HepG2 (cell line): ENCODE measurements around the gene TOM1L1. TPM values are rescaled to one million over a fixed set of nuclear protein-coding genes. Genes with fewer than 3 reads are reported as not detected.

ENCODE experiments used
- ARHGAP35 ChIP-seq: sonication (generic); formaldehyde crosslinking; IDR thresholded peaks from 2 replicates; pipeline ENCODE4 v1.9.0; 2022; ENCODE audit warnings: mild to moderate bottlenecking, inconsistent platforms, moderate library complexity, missing genetic modification reagents, borderline replicate concordance
- CTCF ChIP-seq: sonication (generic); formaldehyde crosslinking; IDR thresholded peaks from 2 replicates; pipeline ENCODE4 v1.5.0; 2020; ENCODE audit warnings: mild to moderate bottlenecking, missing genetic modification reagents, moderate library complexity
- KAT7 ChIP-seq: IDR thresholded peaks from 2 replicates; pipeline ENCODE4 v1.6.1; 2018; ENCODE audit warnings: borderline replicate concordance, missing compliant biosample characterization
- KDM1A ChIP-seq: IDR thresholded peaks from 2 replicates; pipeline ENCODE4 v1.6.1; 2016; ENCODE audit warnings: missing compliant biosample characterization
- MXI1 ChIP-seq: IDR thresholded peaks from 3 replicates; pipeline ENCODE4 v1.6.1; 2012; ENCODE audit warnings: low read depth, low read length, inconsistent platforms, borderline replicate concordance
- SOX6 ChIP-seq, 2 experiments: fragments of 450-650 bp in 1 of 2; sonication (generic) in 1 of 2; formaldehyde crosslinking in 1 of 2; IDR thresholded peaks; 2 replicates each; pipeline versions ENCODE4 v1.4.0 to v1.6.1; 2017 to 2020; ENCODE audit warnings: antibody characterized with exemption in 1 of 2, mild to moderate bottlenecking in 1 of 2, missing genetic modification reagents in 1 of 2
- SP4 ChIP-seq: sonication (generic); formaldehyde crosslinking; IDR thresholded peaks from 2 replicates; pipeline ENCODE4 v1.8.1; 2023; ENCODE audit warnings: mild to moderate bottlenecking, missing genetic modification reagents
- TCF7 ChIP-seq: sonication (generic); IDR thresholded peaks from 2 replicates; pipeline ENCODE4 v1.6.1; 2016; ENCODE audit warnings: antibody characterized with exemption, low read depth
- U2AF1 ChIP-seq: fragments of 200-400 bp; formaldehyde crosslinking; optimal IDR thresholded peaks from 2 replicates; pipeline ENCODE3; 2017; ENCODE audit warnings: mild to moderate bottlenecking, low read depth, low read length
- ZBTB8A ChIP-seq: sonication (generic); formaldehyde crosslinking; IDR thresholded peaks from 2 replicates; pipeline ENCODE4 v1.4.0; 2020; ENCODE audit warnings: mild to moderate bottlenecking, low read depth, missing genetic modification reagents, borderline replicate concordance
- ZFP41 ChIP-seq: sonication (generic); formaldehyde crosslinking; IDR thresholded peaks from 2 replicates; pipeline ENCODE4 v1.4.0; 2020; ENCODE audit warnings: mild to moderate bottlenecking, missing genetic modification reagents, borderline replicate concordance
- ZNF101 ChIP-seq: sonication (generic); formaldehyde crosslinking; IDR thresholded peaks from 2 replicates; pipeline ENCODE4 v1.4.0; 2020; ENCODE audit warnings: mild to moderate bottlenecking, low read depth, missing genetic modification reagents, borderline replicate concordance
- ZNF530 ChIP-seq: sonication (generic); formaldehyde crosslinking; IDR thresholded peaks from 2 replicates; pipeline ENCODE4 v1.5.0; 2020; ENCODE audit warnings: low read depth, mild to moderate bottlenecking, missing genetic modification reagents
- ZNF550 ChIP-seq: sonication (generic); formaldehyde crosslinking; IDR thresholded peaks from 2 replicates; pipeline ENCODE4 v1.4.0; 2020; ENCODE audit warnings: mild to moderate bottlenecking, missing genetic modification reagents, borderline replicate concordance
- ZNF773 ChIP-seq: sonication (generic); formaldehyde crosslinking; IDR thresholded peaks from 2 replicates; pipeline ENCODE4 v1.4.0; 2020; ENCODE audit warnings: missing genetic modification reagents, borderline replicate concordance
- ZSCAN12 ChIP-seq: sonication (generic); formaldehyde crosslinking; IDR thresholded peaks from 2 replicates; pipeline ENCODE4 v1.9.0; 2021; ENCODE audit warnings: mild to moderate bottlenecking, missing genetic modification reagents
- polyA plus RNA-seq, 8 experiments: library from polyadenylated mRNA; depleted of rRNA in 3 of 8; stranded (reverse) in 7 of 8; unstranded in 1 of 8; fragments of >200 nt; fragmentation: Illumina TruSeq in 4 of 8; extraction: Trizol in 4 of 8; gene quantifications; 2 replicates each; pipeline versions ENCODE4 v1.2.1 to v1.2.3, GENCODE V29; 2011 to 2016; ENCODE audit warnings: low read depth in 4 of 8, missing spikeins in 1 of 8, mixed read lengths in 1 of 8; ENCODE audit not compliant: insufficient read depth in 1 of 8
- total RNA-seq, 5 experiments: library from RNA; depleted of rRNA; stranded (reverse); fragments of >200 nt; fragmentation: Illumina TruSeq; extraction: Trizol; gene quantifications; 2 replicates each; pipeline ENCODE4 v1.2.3, GENCODE V29; 2016; ENCODE audit warnings: low read depth in 1 of 5
- TF ChIP-seq, protein P1 (sequence below): IDR thresholded peaks from 2 replicates; pipeline ENCODE4 v1.6.1; 2016; ENCODE audit warnings: low read depth, borderline replicate concordance
- TF ChIP-seq, protein P2 (sequence below): sonication (generic); formaldehyde crosslinking; IDR thresholded peaks from 2 replicates; pipeline ENCODE4 v1.4.0; 2020; ENCODE audit warnings: low read depth, mild to moderate bottlenecking, missing genetic modification reagents
- TF ChIP-seq, protein P3 (sequence below): sonication (generic); formaldehyde crosslinking; IDR thresholded peaks from 2 replicates; pipeline ENCODE4 v1.9.0; 2021; ENCODE audit warnings: mild to moderate bottlenecking, missing genetic modification reagents

The TOM1L1 gene
- total and polyA plus RNA-seq, 2 of the 13 experiments (the other 11 are each of a cell fraction or from before 2014, with no cell fraction given) = 45.3 to 51.3 TPM

DNA sequence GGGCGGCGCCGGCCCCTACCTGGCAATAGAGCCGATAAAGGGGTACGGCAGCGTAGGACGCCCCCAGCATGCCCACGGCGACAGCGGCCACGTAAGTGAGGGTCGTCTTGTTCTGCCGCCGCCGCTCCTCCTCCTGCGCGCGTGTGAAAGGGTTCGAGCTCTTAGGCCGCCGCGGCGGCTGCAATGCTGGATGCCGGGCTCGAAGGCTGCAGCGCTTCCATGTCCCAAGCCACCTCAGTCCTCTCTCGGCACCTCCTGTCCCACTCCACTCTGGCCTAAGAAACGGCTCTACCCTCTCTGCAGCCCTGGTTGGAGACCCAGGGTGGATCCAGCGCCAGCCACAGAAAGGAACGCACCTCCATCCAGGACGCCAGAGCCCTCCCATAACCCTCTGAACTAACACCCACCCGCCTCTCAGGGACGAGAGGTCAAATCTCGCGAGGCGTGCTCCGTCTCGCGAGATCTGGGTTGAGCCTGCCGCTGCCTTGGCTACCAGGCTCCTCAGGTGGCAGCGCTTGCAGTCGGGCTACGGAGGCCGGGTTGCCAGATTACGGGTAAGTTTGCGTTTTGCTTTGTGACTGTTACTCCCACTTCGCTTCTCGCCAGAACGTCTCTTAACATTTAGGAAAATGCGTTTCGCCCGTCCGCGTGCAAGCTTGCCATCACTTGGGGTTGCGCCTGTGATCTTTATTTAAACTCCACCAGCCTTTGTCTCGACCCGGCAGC, 67.8 kb downstream of the TOM1L1 start, which contains the start of the genes COX11 and STXBP4 (continued):
- TF ChIP-seq, protein P1, sequence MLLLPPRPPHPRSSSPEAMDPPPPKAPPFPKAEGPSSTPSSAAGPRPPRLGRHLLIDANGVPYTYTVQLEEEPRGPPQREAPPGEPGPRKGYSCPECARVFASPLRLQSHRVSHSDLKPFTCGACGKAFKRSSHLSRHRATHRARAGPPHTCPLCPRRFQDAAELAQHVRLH (CRISPR knock-in tag) = peak; percentile 72; the same call in 1 of the 2 replicates
- no peak for TF ChIP-seq TCF7
- TF ChIP-seq ZNF101 (CRISPR knock-in tag) = no peak
- 0 out of 2 replicates have a peak, but pooled peaks have one; percentile 60 for TF ChIP-seq ZNF550
- TF ChIP-seq ZSCAN12 (CRISPR knock-in tag) = no peak
- no peak for TF ChIP-seq SOX6 (IDR thresholded peaks at IDR 0.05)
- TF ChIP-seq SOX6 (CRISPR knock-in tag; IDR thresholded peaks at IDR 0.05) = peak; percentile 76
- no peak for TF ChIP-seq ZBTB8A (CRISPR knock-in tag)
- peak; percentile 77 for TF ChIP-seq SP4 (CRISPR knock-in tag)
- peak; percentile 62 for TF ChIP-seq CTCF (CRISPR knock-in tag)
- no peak for TF ChIP-seq U2AF1
- no peak for TF ChIP-seq ZNF773
- peak; percentile 70 for TF ChIP-seq ARHGAP35 (CRISPR knock-in tag)
- TF ChIP-seq, protein P2, sequence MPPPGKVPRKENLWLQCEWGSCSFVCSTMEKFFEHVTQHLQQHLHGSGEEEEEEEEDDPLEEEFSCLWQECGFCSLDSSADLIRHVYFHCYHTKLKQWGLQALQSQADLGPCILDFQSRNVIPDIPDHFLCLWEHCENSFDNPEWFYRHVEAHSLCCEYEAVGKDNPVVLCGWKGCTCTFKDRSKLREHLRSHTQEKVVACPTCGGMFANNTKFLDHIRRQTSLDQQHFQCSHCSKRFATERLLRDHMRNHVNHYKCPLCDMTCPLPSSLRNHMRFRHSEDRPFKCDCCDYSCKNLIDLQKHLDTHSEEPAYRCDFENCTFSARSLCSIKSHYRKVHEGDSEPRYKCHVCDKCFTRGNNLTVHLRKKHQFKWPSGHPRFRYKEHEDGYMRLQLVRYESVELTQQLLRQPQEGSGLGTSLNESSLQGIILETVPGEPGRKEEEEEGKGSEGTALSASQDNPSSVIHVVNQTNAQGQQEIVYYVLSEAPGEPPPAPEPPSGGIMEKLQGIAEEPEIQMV (CRISPR knock-in tag) = 0 out of 2 replicates have a peak, but pooled peaks have one; percentile 24
- TF ChIP-seq, protein P3, sequence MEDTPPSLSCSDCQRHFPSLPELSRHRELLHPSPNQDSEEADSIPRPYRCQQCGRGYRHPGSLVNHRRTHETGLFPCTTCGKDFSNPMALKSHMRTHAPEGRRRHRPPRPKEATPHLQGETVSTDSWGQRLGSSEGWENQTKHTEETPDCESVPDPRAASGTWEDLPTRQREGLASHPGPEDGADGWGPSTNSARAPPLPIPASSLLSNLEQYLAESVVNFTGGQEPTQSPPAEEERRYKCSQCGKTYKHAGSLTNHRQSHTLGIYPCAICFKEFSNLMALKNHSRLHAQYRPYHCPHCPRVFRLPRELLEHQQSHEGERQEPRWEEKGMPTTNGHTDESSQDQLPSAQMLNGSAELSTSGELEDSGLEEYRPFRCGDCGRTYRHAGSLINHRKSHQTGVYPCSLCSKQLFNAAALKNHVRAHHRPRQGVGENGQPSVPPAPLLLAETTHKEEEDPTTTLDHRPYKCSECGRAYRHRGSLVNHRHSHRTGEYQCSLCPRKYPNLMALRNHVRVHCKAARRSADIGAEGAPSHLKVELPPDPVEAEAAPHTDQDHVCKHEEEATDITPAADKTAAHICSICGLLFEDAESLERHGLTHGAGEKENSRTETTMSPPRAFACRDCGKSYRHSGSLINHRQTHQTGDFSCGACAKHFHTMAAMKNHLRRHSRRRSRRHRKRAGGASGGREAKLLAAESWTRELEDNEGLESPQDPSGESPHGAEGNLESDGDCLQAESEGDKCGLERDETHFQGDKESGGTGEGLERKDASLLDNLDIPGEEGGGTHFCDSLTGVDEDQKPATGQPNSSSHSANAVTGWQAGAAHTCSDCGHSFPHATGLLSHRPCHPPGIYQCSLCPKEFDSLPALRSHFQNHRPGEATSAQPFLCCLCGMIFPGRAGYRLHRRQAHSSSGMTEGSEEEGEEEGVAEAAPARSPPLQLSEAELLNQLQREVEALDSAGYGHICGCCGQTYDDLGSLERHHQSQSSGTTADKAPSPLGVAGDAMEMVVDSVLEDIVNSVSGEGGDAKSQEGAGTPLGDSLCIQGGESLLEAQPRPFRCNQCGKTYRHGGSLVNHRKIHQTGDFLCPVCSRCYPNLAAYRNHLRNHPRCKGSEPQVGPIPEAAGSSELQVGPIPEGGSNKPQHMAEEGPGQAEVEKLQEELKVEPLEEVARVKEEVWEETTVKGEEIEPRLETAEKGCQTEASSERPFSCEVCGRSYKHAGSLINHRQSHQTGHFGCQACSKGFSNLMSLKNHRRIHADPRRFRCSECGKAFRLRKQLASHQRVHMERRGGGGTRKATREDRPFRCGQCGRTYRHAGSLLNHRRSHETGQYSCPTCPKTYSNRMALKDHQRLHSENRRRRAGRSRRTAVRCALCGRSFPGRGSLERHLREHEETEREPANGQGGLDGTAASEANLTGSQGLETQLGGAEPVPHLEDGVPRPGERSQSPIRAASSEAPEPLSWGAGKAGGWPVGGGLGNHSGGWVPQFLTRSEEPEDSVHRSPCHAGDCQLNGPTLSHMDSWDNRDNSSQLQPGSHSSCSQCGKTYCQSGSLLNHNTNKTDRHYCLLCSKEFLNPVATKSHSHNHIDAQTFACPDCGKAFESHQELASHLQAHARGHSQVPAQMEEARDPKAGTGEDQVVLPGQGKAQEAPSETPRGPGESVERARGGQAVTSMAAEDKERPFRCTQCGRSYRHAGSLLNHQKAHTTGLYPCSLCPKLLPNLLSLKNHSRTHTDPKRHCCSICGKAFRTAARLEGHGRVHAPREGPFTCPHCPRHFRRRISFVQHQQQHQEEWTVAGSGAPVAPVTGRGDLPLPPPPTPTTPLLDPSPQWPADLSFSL (CRISPR knock-in tag) = 0 out of 2 replicates have a peak, but pooled peaks have one; percentile 40
- TF ChIP-seq KAT7 (CRISPR knock-in tag) = peak; percentile 85
- peak; percentile 65; the same call in 1 of the 2 replicates for TF ChIP-seq ZNF530
- TF ChIP-seq KDM1A (CRISPR knock-in tag) = no peak
- peak; percentile 98 for TF ChIP-seq MXI1
- TF ChIP-seq ZFP41 (CRISPR knock-in tag) = 0 out of 2 replicates have a peak, but pooled peaks have one; percentile 44
